H9 (cell line): ENCODE results near the gene SRP68. TPM values are rescaled to one million over a fixed set of nuclear protein-coding genes. Genes with fewer than 3 reads are reported as not detected.

Experiments
- DNase-seq: peaks from one replicate; pipeline ENCODE4 v3.0.0-alpha.2; 2017
- H2AFZ ChIP-seq: one replicate; pipeline ENCODE4 v1.6.1; 2013; ENCODE audit warnings: mild to moderate bottlenecking, low read length, control low read depth, moderate library complexity
- H2AK5ac ChIP-seq: 2 replicates; pipeline ENCODE4 v1.6.1; 2013; ENCODE audit warnings: low read length, control low read depth, mixed read lengths; ENCODE audit not compliant: insufficient read length
- H2BK120ac ChIP-seq: one replicate; pipeline ENCODE4 v1.6.1; 2013; ENCODE audit warnings: low read depth, mild to moderate bottlenecking, low read length, control low read depth, inconsistent platforms; ENCODE audit not compliant: poor library complexity, severe bottlenecking
- H2BK12ac ChIP-seq: 2 replicates; pipeline ENCODE4 v1.6.1; 2013; ENCODE audit warnings: low read length, control low read depth, mixed read lengths, low read depth; ENCODE audit not compliant: insufficient read length
- H2BK15ac ChIP-seq: 2 replicates; pipeline ENCODE4 v1.6.1; 2013; ENCODE audit warnings: low read depth, low read length, control low read depth
- H2BK20ac ChIP-seq: one replicate; pipeline ENCODE4 v1.6.1; 2013; ENCODE audit warnings: low read depth, mild to moderate bottlenecking, low read length, control low read depth, inconsistent platforms; ENCODE audit not compliant: poor library complexity, severe bottlenecking
- H2BK5ac ChIP-seq: 2 replicates; pipeline ENCODE4 v1.6.1; 2013; ENCODE audit warnings: low read length, control low read depth, mixed read lengths; ENCODE audit not compliant: insufficient read length
- H3K14ac ChIP-seq: 2 replicates; pipeline ENCODE4 v1.6.1; 2013; ENCODE audit warnings: low read length, control low read depth; ENCODE audit not compliant: insufficient read depth
- H3K18ac ChIP-seq: 2 replicates; pipeline ENCODE4 v1.6.1; 2013; ENCODE audit warnings: low read depth, mild to moderate bottlenecking, mixed read lengths, low read length, control low read depth; ENCODE audit not compliant: insufficient read length
- H3K23ac ChIP-seq: 2 replicates; pipeline ENCODE4 v1.6.1; 2013; ENCODE audit warnings: low read length, control low read depth, mixed read lengths, low read depth; ENCODE audit not compliant: insufficient read length
- H3K23me2 ChIP-seq: 2 replicates; pipeline ENCODE4 v1.6.1; 2013; ENCODE audit warnings: low read depth, mild to moderate bottlenecking, mixed read lengths, low read length, control low read depth; ENCODE audit not compliant: insufficient read length, poor library complexity, severe bottlenecking
- H3K27ac ChIP-seq: 2 replicates; pipeline ENCODE4 v1.5.1; 2013; ENCODE audit warnings: low read length, control low read depth, mixed read lengths, low read depth; ENCODE audit not compliant: insufficient read length
- H3K27me3 ChIP-seq: 2 replicates; pipeline ENCODE4 v1.6.1; 2013; ENCODE audit warnings: low read length, control low read depth, inconsistent platforms; ENCODE audit not compliant: insufficient read depth
- H3K4ac ChIP-seq: 2 replicates; pipeline ENCODE4 v1.6.1; 2013; ENCODE audit warnings: low read depth, mild to moderate bottlenecking, control low read depth, inconsistent platforms, low read length, moderate library complexity
- H3K4me1 ChIP-seq: 2 replicates; pipeline ENCODE4 v1.6.1; 2013; ENCODE audit warnings: low read length, control low read depth, inconsistent platforms; ENCODE audit not compliant: insufficient read depth
- H3K4me2 ChIP-seq: 2 replicates; pipeline ENCODE4 v1.6.1; 2013; ENCODE audit warnings: low read length, control low read depth, mixed read lengths; ENCODE audit not compliant: insufficient read length, insufficient read depth
- H3K56ac ChIP-seq: 2 replicates; pipeline ENCODE4 v1.6.1; 2013; ENCODE audit warnings: low read depth, mild to moderate bottlenecking, mixed read lengths, low read length, control low read depth; ENCODE audit not compliant: insufficient read length
- H3K79me1 ChIP-seq: 2 replicates; pipeline ENCODE4 v1.6.1; 2013; ENCODE audit warnings: low read depth, mild to moderate bottlenecking, moderate library complexity, low read length, control low read depth, inconsistent platforms; ENCODE audit not compliant: insufficient read depth, poor library complexity, severe bottlenecking
- H3K79me2 ChIP-seq: 2 replicates; pipeline ENCODE4 v1.6.1; 2013; ENCODE audit warnings: low read length, control low read depth, inconsistent platforms; ENCODE audit not compliant: insufficient read depth
- H3K9ac ChIP-seq: 2 replicates; pipeline ENCODE4 v1.6.1; 2013; ENCODE audit warnings: low read length, control low read depth, mixed read lengths; ENCODE audit not compliant: insufficient read length; ENCODE audit errors: extremely low read depth
- H3K9me3 ChIP-seq: one replicate; pipeline ENCODE4 v1.6.1; 2013; ENCODE audit warnings: low read depth, low read length, inconsistent platforms; ENCODE audit not compliant: control insufficient read depth
- H3T11ph ChIP-seq: one replicate; pipeline ENCODE4 v1.6.1; 2013; ENCODE audit warnings: mild to moderate bottlenecking, low read length, control low read depth, inconsistent platforms
- H4K20me1 ChIP-seq: one replicate; pipeline ENCODE4 v1.6.1; 2013; ENCODE audit not compliant: control insufficient read depth, insufficient read length, insufficient read depth
- H4K5ac ChIP-seq: 2 replicates; pipeline ENCODE4 v1.6.1; 2013; ENCODE audit warnings: low read depth, mild to moderate bottlenecking, mixed read lengths, low read length, control low read depth; ENCODE audit not compliant: insufficient read length
- H4K8ac ChIP-seq: replicated peaks from 2 replicates; pipeline ENCODE4 v1.6.1; 2013; ENCODE audit warnings: low read length, control low read depth, mixed read lengths, low read depth; ENCODE audit not compliant: insufficient read length
- H4K91ac ChIP-seq: 2 replicates; pipeline ENCODE4 v1.6.1; 2013; ENCODE audit warnings: low read depth, mild to moderate bottlenecking, moderate library complexity, mixed read lengths, low read length, control low read depth; ENCODE audit not compliant: insufficient read length
- H3K27ac Mint-ChIP-seq, 3 experiments: 2 replicates in 2 of 3; 3 replicates in 1 of 3; pipeline ENCODE4 v1.8.0; 2020 to 2021; ENCODE audit warnings: mixed read lengths in 3 of 3, mild to moderate bottlenecking in 1 of 3, moderate library complexity in 1 of 3
- H3K27me3 Mint-ChIP-seq: 2 replicates; pipeline ENCODE4 v1.8.0; 2021; ENCODE audit warnings: low read depth, mild to moderate bottlenecking, moderate library complexity, mixed read lengths
- H3K36me3 Mint-ChIP-seq, 3 experiments: 2 replicates in 2 of 3; 3 replicates in 1 of 3; pipeline ENCODE4 v1.8.0; 2020 to 2021; ENCODE audit warnings: low read depth in 3 of 3, mixed read lengths in 3 of 3; ENCODE audit not compliant: insufficient read depth in 1 of 3
- H3K4me1 Mint-ChIP-seq, 2 experiments: 2 replicates each; pipeline ENCODE4 v1.8.0; 2020; ENCODE audit warnings: mixed read lengths in 2 of 2
- H3K4me3 Mint-ChIP-seq, 2 experiments: 2 replicates in 1 of 2; 3 replicates in 1 of 2; pipeline ENCODE4 v1.8.0; 2020 to 2021; ENCODE audit warnings: mild to moderate bottlenecking in 2 of 2, mixed read lengths in 2 of 2, moderate library complexity in 1 of 2
- H3K9me3 Mint-ChIP-seq, 2 experiments: 2 replicates in 1 of 2; 3 replicates in 1 of 2; pipeline ENCODE4 v1.8.0; 2020; ENCODE audit warnings: mild to moderate bottlenecking in 2 of 2, mixed read lengths in 2 of 2, moderate library complexity in 1 of 2
- WGBS: extraction: QIAGEN DNeasy Blood & Tissue Kit; methylation state at CpG from one replicate; pipeline ENCODE4 v1.1.7; 2013; ENCODE audit warnings: missing lambda C conversion rate, low lambda C conversion rate, mixed read lengths; ENCODE audit not compliant: insufficient read length; ENCODE audit errors: extremely low coverage; 5-methylcytosine and 5-hydroxymethylcytosine counted together
- total RNA-seq: library from RNA; stranded (reverse); gene quantifications from 2 replicates; pipeline ENCODE4 v1.2.1, GENCODE V29; 2021
- TF ChIP-seq, protein P1 (sequence below): fragments of 200-600 bp; sonication (generic); conservative IDR thresholded peaks from 3 replicates; pipeline ENCODE4 v1.8.0; 2021; ENCODE audit warnings: antibody characterized with exemption, mild to moderate bottlenecking

SRP68 gene
- total RNA-seq, 1 experiment from 2014 or later, result 86.1 TPM

DNA sequence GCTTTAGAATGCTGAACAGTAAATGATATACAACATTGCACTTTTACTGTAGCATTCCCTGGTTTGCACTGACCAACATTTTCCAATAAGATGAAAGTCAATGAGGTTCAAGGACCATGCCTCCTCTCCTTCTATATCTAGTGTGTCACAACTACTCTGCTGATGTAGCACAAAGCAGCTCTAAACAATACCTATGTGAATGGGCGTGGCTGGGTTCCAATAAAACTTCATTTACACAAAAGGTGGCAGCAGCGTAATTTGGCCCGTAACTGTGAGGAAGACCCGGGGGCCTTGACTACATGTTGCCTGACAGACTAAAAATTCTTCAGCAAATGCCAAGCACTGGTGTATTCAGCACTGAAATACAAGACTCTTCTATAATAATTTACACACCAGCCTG lies 6.5 kb downstream of the SRP68 start:
- no peaks in the 10 kb centered on the region for H3K79me2 ChIP-seq
- WGBS, result no CpG with 5 or more reads among the region's 4 CpGs
- H4K5ac ChIP-seq, result no peak overlapping the region
- H2BK120ac ChIP-seq, result no peak overlapping the region
- no peak overlapping the region for H3K23ac ChIP-seq
- H3K9me3 ChIP-seq, result no peaks in the 10 kb centered on the region
- Mint-ChIP-seq H3K4me3 (no peak overlapping the region), H3K9me3 (no peaks in the 10 kb centered on the region), H3K27me3 (no peaks in the 10 kb centered on the region), H3K36me3 (peaks cover 26 to 73% (median 60%) of the 10 kb centered on the region in 3 experiments; a peak in 6 of 7 replicates), H3K4me1 (peaks cover 2% of the 10 kb centered on the region in 2 experiments; a peak in 3 of 4 replicates), H3K27ac (no peak overlapping the region)
- no peak overlapping the region for H2BK15ac ChIP-seq
- no peak overlapping the region for H2BK20ac ChIP-seq
- no peak overlapping the region for H3K56ac ChIP-seq
- H3K79me1 ChIP-seq, result no peaks in the 10 kb centered on the region
- no peak overlapping the region for H3K9ac ChIP-seq
- no peak overlapping the region for H3K14ac ChIP-seq
- H4K20me1 ChIP-seq, result no peaks in the 10 kb centered on the region
- H3K27me3 ChIP-seq, result no peaks in the 10 kb centered on the region
- H3K27ac ChIP-seq, result no peak overlapping the region
- no peak overlapping the region for H2BK12ac ChIP-seq
- H4K91ac ChIP-seq, result no peak overlapping the region
- no peak overlapping the region for H3K4me2 ChIP-seq
- H2BK5ac ChIP-seq, result no peak overlapping the region
- no peak overlapping the region for H2AFZ ChIP-seq
- no peak overlapping the region for H4K8ac ChIP-seq
- TF ChIP-seq, protein P1, sequence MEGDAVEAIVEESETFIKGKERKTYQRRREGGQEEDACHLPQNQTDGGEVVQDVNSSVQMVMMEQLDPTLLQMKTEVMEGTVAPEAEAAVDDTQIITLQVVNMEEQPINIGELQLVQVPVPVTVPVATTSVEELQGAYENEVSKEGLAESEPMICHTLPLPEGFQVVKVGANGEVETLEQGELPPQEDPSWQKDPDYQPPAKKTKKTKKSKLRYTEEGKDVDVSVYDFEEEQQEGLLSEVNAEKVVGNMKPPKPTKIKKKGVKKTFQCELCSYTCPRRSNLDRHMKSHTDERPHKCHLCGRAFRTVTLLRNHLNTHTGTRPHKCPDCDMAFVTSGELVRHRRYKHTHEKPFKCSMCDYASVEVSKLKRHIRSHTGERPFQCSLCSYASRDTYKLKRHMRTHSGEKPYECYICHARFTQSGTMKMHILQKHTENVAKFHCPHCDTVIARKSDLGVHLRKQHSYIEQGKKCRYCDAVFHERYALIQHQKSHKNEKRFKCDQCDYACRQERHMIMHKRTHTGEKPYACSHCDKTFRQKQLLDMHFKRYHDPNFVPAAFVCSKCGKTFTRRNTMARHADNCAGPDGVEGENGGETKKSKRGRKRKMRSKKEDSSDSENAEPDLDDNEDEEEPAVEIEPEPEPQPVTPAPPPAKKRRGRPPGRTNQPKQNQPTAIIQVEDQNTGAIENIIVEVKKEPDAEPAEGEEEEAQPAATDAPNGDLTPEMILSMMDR, result no peak
- H3K23me2 ChIP-seq, result no peaks in the 10 kb centered on the region
- no peak overlapping the region for H3K18ac ChIP-seq
- no peak overlapping the region for H3K4ac ChIP-seq
- no peak overlapping the region for H2AK5ac ChIP-seq
- no peaks in the 10 kb centered on the region for H3K4me1 ChIP-seq
- DNase-seq, result no peak
- H3T11ph ChIP-seq, result no peak overlapping the region
